HCT116 (cell line): Measurements from ENCODE around the gene CYB5A. TPM values are rescaled to one million over a fixed set of nuclear protein-coding genes. Genes with fewer than 3 reads are reported as not detected.

Source experiments
- ATAC-seq: fragments of 200-7000 bp; cut with Tn5 transposase; 2 replicates; pipeline ENCODE4 v1.9.1; 2020; ENCODE audit warnings: mild to moderate bottlenecking, moderate library complexity
- BruUV-seq: library from RNA; stranded (reverse); fragments of 400-500 nt; replicated peaks from 2 replicates; lab custom pipeline; 2021; lab: Mats Ljungman, UMichigan
- CTCF ChIA-PET: fragments of 300-600 bp; sonication (Branson Sonifier 250); formaldehyde crosslinking; loops from one replicate; lab custom pipeline; 2021; ENCODE audit warnings: antibody characterized with exemption; lab: Charles Lee
- POLR2A ChIA-PET: fragments of 300-600, 350-600 bp; sonication (Branson Sonifier 250); formaldehyde crosslinking; loops from one replicate; lab custom pipeline; 2021; ENCODE audit warnings: antibody characterized with exemption; lab: Charles Lee
- RAD21 ChIA-PET, 2 experiments: fragments of 300-600 bp; sonication (Branson Sonifier 250); formaldehyde crosslinking; loops; one replicate each; lab custom pipeline; 2023; ENCODE audit warnings: low total read pairs in 2 of 2; ENCODE audit not compliant: uncharacterized antibody in 2 of 2, unreplicated experiment in 2 of 2, low non-redundant PET in 1 of 2; lab: Charles Lee
- DNase-seq: peaks from one replicate; pipeline ENCODE4 v3.0.0-alpha.2; 2010; ENCODE audit warnings: low read depth, low spot score
- H2AFZ ChIP-seq: fragments of 200-600 bp; shearing (Covaris generic), sonication (generic); 2 replicates; pipeline ENCODE4 v1.6.1; 2017; ENCODE audit warnings: low read depth, mixed run types, mixed read lengths, antibody characterized with exemption, low read length; ENCODE audit not compliant: poor library complexity, severe bottlenecking
- H3K27ac ChIP-seq: 2 replicates; pipeline ENCODE4 v1.5.1; 2012; ENCODE audit warnings: low read depth, low read length
- H3K27me3 ChIP-seq: fragments of 200-600 bp; sonication (generic); 2 replicates; pipeline ENCODE4 v1.6.1; 2016; ENCODE audit warnings: mixed run types, low read length, mixed read lengths; ENCODE audit not compliant: insufficient read depth
- H3K36me3 ChIP-seq, 2 experiments: fragments of 200-500 bp in 1 of 2; fragments of 200-600 bp in 1 of 2; sonication (Bioruptor generic) in 1 of 2; sonication (generic) in 1 of 2; 2 replicates each; pipeline versions ENCODE4 v1.5.1 to v1.6.1; 2014 to 2016; ENCODE audit warnings: low read length in 2 of 2, inconsistent platforms in 1 of 2, mixed read lengths in 1 of 2, mixed run types in 1 of 2; ENCODE audit not compliant: insufficient read depth in 2 of 2, control insufficient read depth in 1 of 2
- H3K4me1 ChIP-seq, 2 experiments: fragments of 200-600 bp in 1 of 2; sonication (generic) in 1 of 2; 2 replicates each; pipeline versions ENCODE4 v1.5.1 to v1.6.1; 2012 to 2017; ENCODE audit warnings: low read length in 2 of 2, inconsistent platforms in 1 of 2, mild to moderate bottlenecking in 1 of 2, mixed read lengths in 1 of 2, mixed run types in 1 of 2, moderate library complexity in 1 of 2; ENCODE audit not compliant: insufficient read depth in 2 of 2, control insufficient read depth in 1 of 2
- H3K4me2 ChIP-seq: fragments of 200-600 bp; sonication (generic); 2 replicates; pipeline ENCODE4 v1.6.1; 2017; ENCODE audit warnings: mixed run types, low read length, mixed read lengths
- H3K4me3 ChIP-seq, 2 experiments: fragments of 200-600 bp in 1 of 2; sonication (generic) in 1 of 2; replicated peaks in 1 of 2; 2 replicates each; pipeline ENCODE4 v1.5.1; 2011 to 2016; ENCODE audit warnings: low read length in 2 of 2, control low read depth in 1 of 2, low read depth in 1 of 2, mild to moderate bottlenecking in 1 of 2, mixed read lengths in 1 of 2, mixed run types in 1 of 2
- H3K79me2 ChIP-seq: fragments of 200-600 bp; sonication (generic); 2 replicates; pipeline ENCODE4 v1.6.1; 2017; ENCODE audit warnings: mild to moderate bottlenecking, mixed run types, low read length, moderate library complexity, mixed read lengths; ENCODE audit not compliant: insufficient read depth
- H3K9ac ChIP-seq: fragments of 200-600 bp; sonication (generic); 2 replicates; pipeline ENCODE4 v1.6.1; 2016; ENCODE audit warnings: low read length, mixed read lengths
- H3K9me2 ChIP-seq: fragments of 200-600 bp; sonication (generic), shearing (Covaris generic); 2 replicates; pipeline ENCODE4 v1.6.1; 2017; ENCODE audit warnings: mixed run types, mild to moderate bottlenecking, moderate library complexity; ENCODE audit not compliant: insufficient read depth
- H3K9me3 ChIP-seq, 2 experiments: fragments of 200-500 bp in 1 of 2; fragments of 200-600 bp in 1 of 2; sonication (Bioruptor generic) in 1 of 2; sonication (generic) in 1 of 2; 2 replicates each; pipeline ENCODE4 v1.6.1; 2014 to 2017; ENCODE audit warnings: low read length in 2 of 2, mixed read lengths in 2 of 2, inconsistent platforms in 1 of 2, low read depth in 1 of 2, mild to moderate bottlenecking in 1 of 2, mixed run types in 1 of 2, moderate library complexity in 1 of 2; ENCODE audit not compliant: control insufficient read depth in 1 of 2, insufficient read depth in 1 of 2
- H4K20me1 ChIP-seq: fragments of 200-600 bp; sonication (generic), shearing (Covaris generic); 2 replicates; pipeline ENCODE4 v1.6.1; 2017; ENCODE audit warnings: mixed run types, mild to moderate bottlenecking, moderate library complexity; ENCODE audit not compliant: insufficient read depth
- CBX3 ChIP-seq: IDR thresholded peaks from 2 replicates; pipeline ENCODE4 v1.6.1; 2012; ENCODE audit warnings: low read depth
- CEBPB ChIP-seq: IDR thresholded peaks from 2 replicates; pipeline ENCODE4 v1.6.1; 2012; ENCODE audit warnings: low read depth
- CTCF ChIP-seq, 3 experiments: fragments of 200-600 bp in 1 of 3; sonication (generic) in 1 of 3; IDR thresholded peaks in 2 of 3; conservative IDR thresholded peaks in 1 of 3; 2 replicates each; pipeline ENCODE4 v1.5.1; 2012 to 2017; ENCODE audit warnings: low read depth in 2 of 3, low read length in 2 of 3, antibody characterized with exemption in 1 of 3, borderline replicate concordance in 1 of 3, control low read depth in 1 of 3, mild to moderate bottlenecking in 1 of 3, mixed read lengths in 1 of 3, mixed run types in 1 of 3, moderate library complexity in 1 of 3; ENCODE audit not compliant: insufficient read depth in 1 of 3
- EGR1 ChIP-seq: IDR thresholded peaks from 2 replicates; pipeline ENCODE4 v1.6.1; 2012; ENCODE audit warnings: low read depth
- EZH2phosphoT487 ChIP-seq: fragments of 200-600 bp; IDR thresholded peaks from 2 replicates; pipeline ENCODE4 v1.6.1; 2018; ENCODE audit warnings: antibody characterized with exemption, borderline replicate concordance
- POLR2A ChIP-seq: IDR thresholded peaks from 2 replicates; pipeline ENCODE4 v1.7.0; 2011; ENCODE audit warnings: borderline replicate concordance; ENCODE audit not compliant: insufficient read depth, insufficient read length; ENCODE audit errors: extremely low read depth
- REST ChIP-seq: IDR thresholded peaks from 2 replicates; pipeline ENCODE4 v1.6.1; 2012; ENCODE audit warnings: low read depth
- SIN3A ChIP-seq: IDR thresholded peaks from 2 replicates; pipeline ENCODE4 v1.6.1; 2012; ENCODE audit warnings: low read depth
- ZNF274 ChIP-seq: fragments of 200-500 bp; sonication (Bioruptor generic); IDR thresholded peaks from 2 replicates; pipeline ENCODE4 v1.6.1; 2014; ENCODE audit warnings: mild to moderate bottlenecking, low read depth, low read length, inconsistent platforms
- intact Hi-C: fragments of 100-400 bp; cut with micrococcal nuclease; formaldehyde crosslinking; loops from 2 replicates; pipeline ENCODE4 v1.10.0; 2022
- total RNA-seq: library from RNA; stranded (reverse); gene quantifications from one replicate; pipeline ENCODE4 v1.2.1, GENCODE V29; 2021; ENCODE audit not compliant: unreplicated experiment
- TF ChIP-seq, protein P1 (sequence below): IDR thresholded peaks from 2 replicates; pipeline ENCODE4 v1.6.1; 2012

The CYB5A gene
- total RNA-seq, 1 experiment from 2014 or later: 37.7 TPM

DNA sequence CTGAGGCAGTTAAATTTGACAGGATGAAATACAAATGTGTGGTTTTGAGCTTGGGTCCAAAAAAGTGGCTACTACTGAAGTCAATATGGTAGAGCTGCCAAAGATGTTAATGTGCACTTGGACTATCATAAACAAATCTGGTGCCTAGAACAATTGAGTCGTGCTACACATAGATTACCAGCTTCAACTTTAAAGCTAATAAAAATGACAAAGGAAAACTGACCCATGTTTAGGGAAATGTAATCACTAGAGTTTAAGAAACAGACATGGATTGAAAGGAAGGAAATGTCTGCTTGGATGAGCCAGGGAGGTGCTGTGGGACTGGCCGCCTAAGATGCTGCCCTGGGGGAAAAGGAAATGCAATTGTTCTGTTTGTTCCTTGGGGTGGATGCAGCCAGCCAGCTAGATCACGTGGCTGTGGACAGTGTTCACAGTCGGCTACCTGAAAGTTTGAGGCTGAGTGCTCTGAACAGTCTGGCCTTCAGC lies 36.6 kb downstream of the CYB5A start:
- Histone ChIP-seq H3K9me2 (no peaks in the 10 kb centered on the region), H3K4me3 (no peak overlapping the region), H3K27ac (no peak overlapping the region), H3K79me2 (no peaks in the 10 kb centered on the region), H3K4me2 (no peak overlapping the region), H3K27me3 (no peaks in the 10 kb centered on the region), H3K36me3 (no peaks in the 10 kb centered on the region), H3K4me1 (peaks cover 11 to 13% of the 10 kb centered on the region in 2 experiments), H3K9ac (no peak overlapping the region), H4K20me1 (no peaks in the 10 kb centered on the region), H3K9me3 (no peaks in the 10 kb centered on the region), H2AFZ (no peak overlapping the region)
- CTCF ChIA-PET: no interaction called here
- no peak for DNase-seq
- POLR2A ChIA-PET: no interaction called here
- intact Hi-C loops: no loop called here
- ATAC-seq: no peak
- RAD21 ChIA-PET: no interaction called here
- BruUV-seq: no TSS peak
- TF ChIP-seq SIN3A: no peak
- TF ChIP-seq CBX3: no peak
- TF ChIP-seq ZNF274: no peak
- no peak for TF ChIP-seq CTCF (IDR thresholded peaks at IDR 0.05 in 2 of 3, conservative IDR thresholded peaks at IDR 0.05 in 1 of 3; ENCODE audit: borderline replicate concordance in 1 of 3, insufficient read depth in 1 of 3, low read depth in 2 of 3, low read length in 2 of 3)
- no peak for TF ChIP-seq EGR1
- TF ChIP-seq, protein P1, sequence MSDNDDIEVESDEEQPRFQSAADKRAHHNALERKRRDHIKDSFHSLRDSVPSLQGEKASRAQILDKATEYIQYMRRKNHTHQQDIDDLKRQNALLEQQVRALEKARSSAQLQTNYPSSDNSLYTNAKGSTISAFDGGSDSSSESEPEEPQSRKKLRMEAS: no peak
- no peak for TF ChIP-seq EZH2phosphoT487
- no peak for TF ChIP-seq CEBPB
- TF ChIP-seq POLR2A: no peak
- TF ChIP-seq REST: no peak
